Glutamatergic neuron (in vitro differentiated cells): Measurements from ENCODE around the gene KXD1. TPM values are rescaled to one million over a fixed set of nuclear protein-coding genes. Genes with fewer than 3 reads are reported as not detected.

ENCODE experiments used
- DNase-seq: peaks from one replicate; pipeline ENCODE4 v3.0.0; 2022
- H3K27ac Mint-ChIP-seq: one replicate; pipeline ENCODE4 v1.8.0; 2020; ENCODE audit warnings: mild to moderate bottlenecking, mixed read lengths, inconsistent platforms; ENCODE audit not compliant: unreplicated experiment
- H3K27me3 Mint-ChIP-seq: one replicate; pipeline ENCODE4 v1.8.0; 2020; ENCODE audit warnings: mild to moderate bottlenecking, moderate library complexity, mixed read lengths, inconsistent platforms; ENCODE audit not compliant: unreplicated experiment
- H3K36me3 Mint-ChIP-seq: one replicate; pipeline ENCODE4 v1.8.0; 2020; ENCODE audit warnings: mild to moderate bottlenecking, mixed read lengths, inconsistent platforms; ENCODE audit not compliant: unreplicated experiment
- H3K4me1 Mint-ChIP-seq: one replicate; pipeline ENCODE4 v1.8.0; 2020; ENCODE audit warnings: mild to moderate bottlenecking, low read depth, mixed read lengths, inconsistent platforms; ENCODE audit not compliant: unreplicated experiment
- H3K4me3 Mint-ChIP-seq: one replicate; pipeline ENCODE4 v1.8.0; 2020; ENCODE audit warnings: mild to moderate bottlenecking, mixed read lengths, inconsistent platforms; ENCODE audit not compliant: unreplicated experiment
- H3K9me3 Mint-ChIP-seq: one replicate; pipeline ENCODE4 v1.8.0; 2020; ENCODE audit warnings: mild to moderate bottlenecking, moderate library complexity, mixed read lengths, inconsistent platforms; ENCODE audit not compliant: unreplicated experiment
- long read RNA-seq: library from polyadenylated mRNA; unstranded; transcript quantifications from one replicate; pipeline ENCODE4 v2.0.0, GENCODE V29; 2020; ENCODE audit not compliant: unreplicated experiment
- total RNA-seq: library from RNA; stranded (reverse); fragmentation: NEBNext Ultra II Directional; extraction: Animal tissue kit (Norgen Biotek cat#: 25700); gene quantifications from one replicate; pipeline ENCODE4 v1.2.1, GENCODE V29; 2021; ENCODE audit not compliant: unreplicated experiment
- TF ChIP-seq, protein P1 (sequence below): fragments of 200-600 bp; sonication (generic); IDR thresholded peaks from one replicate; pipeline ENCODE4 v1.5.0; 2021; ENCODE audit not compliant: partially characterized antibody, unreplicated experiment

KXD1 gene
- 71.3 TPM for total RNA-seq
- long read RNA-seq, transcript KXD1-201 (5 exons, 1,426 nt) = major isoform, 33 of 38 reads
- long read RNA-seq, partial matches to known transcripts = 0 of 38 reads
- long read RNA-seq, other reads (novel, unspliced or antisense) = 3 of 38 reads

DNA sequence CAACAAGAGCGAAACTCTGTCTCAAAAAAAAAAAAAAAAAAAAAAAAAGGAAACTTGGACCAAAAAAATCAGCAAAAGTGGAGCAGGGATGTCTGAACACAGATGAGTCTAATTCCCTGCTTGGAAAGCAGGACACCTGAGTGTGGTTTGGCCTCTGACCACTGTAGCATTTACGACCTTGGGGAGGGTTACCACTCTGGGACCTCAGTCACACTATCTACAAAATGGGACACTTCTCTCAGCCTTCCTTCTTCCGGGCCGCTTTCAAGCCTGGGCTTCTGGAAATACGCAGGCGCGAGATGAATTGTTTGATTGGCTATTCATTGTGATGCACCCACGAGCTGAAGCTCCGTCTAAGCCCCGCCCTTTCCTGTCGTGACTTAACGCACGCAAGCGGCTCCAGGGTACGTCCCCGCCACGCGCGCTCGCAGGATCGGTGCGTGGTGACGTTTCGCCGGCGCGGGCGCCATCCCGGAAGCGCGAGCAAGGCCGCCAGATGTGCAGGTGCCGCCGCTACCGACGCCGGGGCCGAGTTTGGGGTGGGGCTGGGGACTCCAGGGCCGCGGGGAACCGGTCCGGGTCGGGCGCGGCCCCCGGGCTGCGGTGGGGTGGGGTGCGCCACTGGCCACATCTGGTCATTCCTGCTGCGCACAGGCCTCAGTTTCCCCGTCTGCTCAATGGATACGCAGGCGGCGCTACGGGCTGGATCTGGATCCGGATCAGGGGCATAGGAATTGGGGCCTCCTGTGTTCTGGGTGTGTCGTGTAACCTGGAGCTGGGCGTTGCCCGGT lies at the start of gene KXD1:
TSS of gene KXD1 (plus strand) at position 460 of the 791 bp plus-strand sequence. CDS start 4,187 bp downstream, outside the sequence.
- H3K27ac Mint-ChIP-seq = peak within 1 kb of the TSS; percentile 67
- peak within 1 kb of the TSS; percentile 86 for H3K4me3 Mint-ChIP-seq
- H3K4me1 Mint-ChIP-seq = peaks cover 3% of the 10 kb centered on the region
- H3K9me3 Mint-ChIP-seq = peaks cover 4% of the 10 kb centered on the region
- no peaks in the 10 kb centered on the region for H3K27me3 Mint-ChIP-seq
- H3K36me3 Mint-ChIP-seq = no peaks in the 10 kb centered on the region
- TF ChIP-seq, protein P1, sequence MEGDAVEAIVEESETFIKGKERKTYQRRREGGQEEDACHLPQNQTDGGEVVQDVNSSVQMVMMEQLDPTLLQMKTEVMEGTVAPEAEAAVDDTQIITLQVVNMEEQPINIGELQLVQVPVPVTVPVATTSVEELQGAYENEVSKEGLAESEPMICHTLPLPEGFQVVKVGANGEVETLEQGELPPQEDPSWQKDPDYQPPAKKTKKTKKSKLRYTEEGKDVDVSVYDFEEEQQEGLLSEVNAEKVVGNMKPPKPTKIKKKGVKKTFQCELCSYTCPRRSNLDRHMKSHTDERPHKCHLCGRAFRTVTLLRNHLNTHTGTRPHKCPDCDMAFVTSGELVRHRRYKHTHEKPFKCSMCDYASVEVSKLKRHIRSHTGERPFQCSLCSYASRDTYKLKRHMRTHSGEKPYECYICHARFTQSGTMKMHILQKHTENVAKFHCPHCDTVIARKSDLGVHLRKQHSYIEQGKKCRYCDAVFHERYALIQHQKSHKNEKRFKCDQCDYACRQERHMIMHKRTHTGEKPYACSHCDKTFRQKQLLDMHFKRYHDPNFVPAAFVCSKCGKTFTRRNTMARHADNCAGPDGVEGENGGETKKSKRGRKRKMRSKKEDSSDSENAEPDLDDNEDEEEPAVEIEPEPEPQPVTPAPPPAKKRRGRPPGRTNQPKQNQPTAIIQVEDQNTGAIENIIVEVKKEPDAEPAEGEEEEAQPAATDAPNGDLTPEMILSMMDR = no peak
- DNase-seq = peak; percentile 86

DNA sequence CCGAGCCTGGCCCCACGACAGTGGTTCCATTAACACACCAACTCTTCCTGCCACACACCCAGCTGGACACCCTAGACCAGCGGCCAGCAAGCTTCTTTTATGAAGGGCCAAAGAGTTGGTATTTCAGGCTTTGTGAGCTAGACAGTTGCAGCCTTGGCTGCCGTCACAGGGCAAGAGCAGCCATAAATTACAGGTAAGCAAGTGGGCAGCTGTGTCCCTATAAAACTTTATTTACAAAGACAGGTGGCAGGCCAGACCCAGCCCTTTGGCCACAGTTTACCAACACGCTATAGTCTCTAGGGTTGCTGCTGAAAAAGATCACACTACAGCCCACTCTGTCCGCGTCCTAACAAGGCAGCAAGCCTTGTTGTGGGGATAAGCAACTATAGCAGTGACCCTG lies 49.1 kb upstream of the KXD1 start:
- Mint-ChIP-seq H3K4me1 (peaks cover 33% of the 10 kb centered on the region), H3K36me3 (no peaks in the 10 kb centered on the region), H3K27me3 (peaks cover 2% of the 10 kb centered on the region), H3K27ac (no peak overlapping the region), H3K4me3 (no peak overlapping the region), H3K9me3 (peaks cover 8% of the 10 kb centered on the region)
- no peak for DNase-seq
- TF ChIP-seq, protein P1 = no peak

DNA sequence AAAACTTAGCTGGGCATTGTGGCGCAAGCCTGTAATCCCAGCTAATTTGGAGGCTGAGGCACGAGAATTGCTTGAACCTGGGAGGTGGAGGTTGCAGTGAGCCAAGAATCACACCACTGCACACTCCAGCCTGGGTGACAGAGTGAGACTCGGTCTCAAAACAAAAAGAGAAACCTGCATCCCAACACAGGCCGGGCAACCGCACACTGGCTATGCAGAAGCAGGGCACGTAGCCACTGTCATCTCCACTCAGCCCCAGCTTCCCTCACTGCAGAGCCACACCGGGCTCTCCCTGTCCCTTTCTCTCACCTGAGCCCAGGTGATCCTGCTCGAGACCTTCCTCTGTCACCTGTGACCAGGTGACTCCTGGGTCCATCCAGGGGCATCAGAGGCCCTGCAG lies 47.5 kb upstream of the KXD1 start:
- Mint-ChIP-seq H3K4me1 (peaks cover 25% of the 10 kb centered on the region), H3K27ac (no peak overlapping the region), H3K27me3 (peaks cover 2% of the 10 kb centered on the region), H3K9me3 (peaks cover 8% of the 10 kb centered on the region), H3K36me3 (no peaks in the 10 kb centered on the region), H3K4me3 (no peak overlapping the region)
- TF ChIP-seq, protein P1 = no peak
- DNase-seq = no peak

- DNase-seq = no peak
- TF ChIP-seq, protein P1 = no peak
- Mint-ChIP-seq H3K27ac (no peak overlapping the region), H3K36me3 (no peaks in the 10 kb centered on the region), H3K9me3 (peaks cover 2% of the 10 kb centered on the region), H3K27me3 (no peaks in the 10 kb centered on the region), H3K4me1 (peaks cover 7% of the 10 kb centered on the region), H3K4me3 (no peak overlapping the region)
Measured at GRCh38 chr19:18513868-18514267, 43.8 kb upstream of the KXD1 start.
